ENCODE data around the gene NEO1. TPM values are rescaled to one million over a fixed set of nuclear protein-coding genes. Genes with fewer than 3 reads are reported as not detected.

The NEO1 gene
- total and polyA plus RNA-seq, 9 of the 15 experiments (the other 6 are each of a cell fraction or from before 2014, with no cell fraction given), result 0.08 to 1.7 (median 0.48) TPM

- BruUV-seq (replicated peaks), result no TSS peak
- FAIRE-seq, result no peak
Observed at GRCh38 chr15:73082812-73083211, 30.5 kb downstream of the NEO1 start.

DNA sequence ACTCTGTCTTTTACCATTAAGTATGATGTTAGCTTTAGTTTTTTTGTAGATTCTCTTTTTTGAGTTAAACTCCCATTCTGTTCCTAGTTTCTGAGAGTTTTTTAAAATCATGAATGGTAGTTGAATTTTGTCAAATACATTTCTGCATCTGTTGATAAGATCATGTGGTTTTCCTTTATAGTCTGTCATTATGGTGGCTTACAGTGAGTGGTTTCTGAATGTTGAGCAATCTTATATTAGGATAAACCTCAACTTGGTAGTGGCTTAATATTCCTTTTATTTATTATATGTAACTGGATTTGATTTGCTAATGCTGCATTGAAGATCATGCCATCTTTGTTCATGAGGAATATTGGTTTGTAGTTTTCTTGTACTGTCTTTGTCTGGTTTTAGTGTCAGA lies 34.8 kb downstream of the NEO1 start:
- CTCF ChIA-PET (ENCODE audit: low intra/inter-chr PET ratio), result no interaction called here
- in situ Hi-C loops (cut with MboI) (loop anchor here (25.0 kb wide), 1 partner anchor 775 kb away; the partner anchor contains the start of gene CELF6), intact Hi-C loops (cut with micrococcal nuclease) (no loop called here)
- Histone ChIP-seq H3K79me2 (ENCODE audit: control insufficient read depth, insufficient read depth, low read length) (no peaks in the 10 kb centered on the region), H3K4me3 (no peak overlapping the region), H3K9me1 (ENCODE audit: control insufficient read depth, insufficient read depth, low read length) (no peaks in the 10 kb centered on the region), H3K27me3 (ENCODE audit: control insufficient read depth in 2 of 2, insufficient read depth in 2 of 2, low read length in 2 of 2) (no peaks in the 10 kb centered on the region), H3K4me2 (ENCODE audit: insufficient read depth, low read length) (no peak overlapping the region), H3K36me3 (ENCODE audit: control insufficient read depth, insufficient read depth, low read length) (no peaks in the 10 kb centered on the region), H3K9me3 (replicated peaks; ENCODE audit: control insufficient read depth, insufficient read depth, low read depth, low read length) (no peaks in the 10 kb centered on the region), H3K9ac (ENCODE audit: insufficient read depth in 1 of 2, low read depth in 2 of 2, low read length in 2 of 2) (no peak overlapping the region), H3K4me1 (replicated peaks in 1 of 2; ENCODE audit: control insufficient read depth in 2 of 2, insufficient read depth in 2 of 2, low read length in 2 of 2) (no peaks in the 10 kb centered on the region), H4K20me1 (replicated peaks; ENCODE audit: control insufficient read depth, insufficient read depth, low read length) (no peaks in the 10 kb centered on the region), H3K27ac (ENCODE audit: extremely low read depth, low read depth, low read length) (no peak overlapping the region), H2AFZ (ENCODE audit: low read depth, low read length) (no peak overlapping the region)
- TF ChIP-seq CEBPG (CRISPR knock-in tag; IDR thresholded peaks at IDR 0.05) (no peak), CEBPG (tag; conservative IDR thresholded peaks at IDR 0.05 in 1 of 2, IDR thresholded peaks at IDR 0.05 in 1 of 2) (peak; percentile 14 to 61; a peak in 1 of 4 replicates), TFAP4 (CRISPR knock-in tag; IDR thresholded peaks at IDR 0.05; ENCODE audit: borderline replicate concordance) (no peak), ZNF589 (CRISPR knock-in tag; IDR thresholded peaks at IDR 0.05; ENCODE audit: low read depth) (no peak), ZBTB49 (CRISPR knock-in tag; IDR thresholded peaks at IDR 0.05; ENCODE audit: borderline replicate concordance) (no peak), SMAD2 (IDR thresholded peaks at IDR 0.05; ENCODE audit: low read depth, low read length) (no peak), ZNF830 (CRISPR knock-in tag; IDR thresholded peaks at IDR 0.05) (no peak)
- ATAC-seq, result no peak
- no peak for DNase-seq (ENCODE audit: extremely low read depth in 1 of 4, low spot score in 3 of 4)
- no peak for FAIRE-seq
- POLR2A ChIA-PET, result no interaction called here
- BruUV-seq (replicated peaks), result no TSS peak

More at GRCh38 chr15:73082812-73083211, 30.5 kb downstream of the NEO1 start:
- H3K36me3 ChIP-seq (ENCODE audit: control insufficient read depth, insufficient read depth, low read length), result no peaks in the 10 kb centered on the region
- ChIA-PET POLR2A (no interaction called here), CTCF (ENCODE audit: low intra/inter-chr PET ratio) (interaction anchor here (0.9 kb wide), 1 partner anchor 12 kb away, joined by 3 read pairs; no protein-coding TSS in a partner anchor)
- no peaks in the 10 kb centered on the region for H3K27me3 ChIP-seq (ENCODE audit: control insufficient read depth in 2 of 2, insufficient read depth in 2 of 2, low read length in 2 of 2)
- H3K9me1 ChIP-seq (ENCODE audit: control insufficient read depth, insufficient read depth, low read length), result no peaks in the 10 kb centered on the region
- H3K9me3 ChIP-seq (replicated peaks; ENCODE audit: control insufficient read depth, insufficient read depth, low read depth, low read length), result no peaks in the 10 kb centered on the region
- H3K4me3 ChIP-seq, result no peak overlapping the region
- ATAC-seq (no peak), DNase-seq (ENCODE audit: extremely low read depth in 1 of 4, low spot score in 3 of 4) (no peak)
- TF ChIP-seq HIVEP1 (CRISPR knock-in tag; IDR thresholded peaks at IDR 0.05) (no peak), CREM (IDR thresholded peaks at IDR 0.05; ENCODE audit: low read depth) (0 out of 2 replicates have a peak, but pooled peaks have one; percentile 31), GABPA (tag; conservative IDR thresholded peaks at IDR 0.05; ENCODE audit: low read depth) (peak; percentile 30; the same call in 1 of the 2 replicates), ELK1 (CRISPR knock-in tag; IDR thresholded peaks at IDR 0.05) (no peak)
- H3K79me2 ChIP-seq (ENCODE audit: control insufficient read depth, insufficient read depth, low read length), result no peaks in the 10 kb centered on the region
- no peak overlapping the region for H3K9ac ChIP-seq (ENCODE audit: insufficient read depth in 1 of 2, low read depth in 2 of 2, low read length in 2 of 2)
- in situ Hi-C loops (cut with MboI) (loop anchor here (25.0 kb wide), 1 partner anchor 771 kb away; the partner anchor contains the start of gene CELF6), intact Hi-C loops (cut with micrococcal nuclease) (loop anchor here (5.0 kb wide), 1 partner anchor 296 kb away; no protein-coding TSS in a partner anchor)
- H3K27ac ChIP-seq (ENCODE audit: extremely low read depth, low read depth, low read length), result no peak overlapping the region
- H3K4me1 ChIP-seq (replicated peaks in 1 of 2; ENCODE audit: control insufficient read depth in 2 of 2, insufficient read depth in 2 of 2, low read length in 2 of 2), result no peaks in the 10 kb centered on the region
- WGBS (ENCODE audit: insufficient coverage, low coverage, missing lambda C conversion rate), result 0% methylated on average over 2 of the region's 2 CpGs
- H4K20me1 ChIP-seq (replicated peaks; ENCODE audit: control insufficient read depth, insufficient read depth, low read length), result no peaks in the 10 kb centered on the region
- no peak overlapping the region for H3K4me2 ChIP-seq (ENCODE audit: insufficient read depth, low read length)
- 0 out of 2 replicates have a peak overlapping the region, but pooled peaks have one; percentile 9 for H2AFZ ChIP-seq (ENCODE audit: low read depth, low read length)
